NCI-H1694 treated with DMSO at 0.1 percent for 48 hours (cell line): ENCODE data around the gene PSME3.

Experiments used
- DNase-seq: peaks from one replicate; lab custom pipeline; 2025; lab: John Stamatoyannopoulos, UW

Gene PSME3

DNA sequence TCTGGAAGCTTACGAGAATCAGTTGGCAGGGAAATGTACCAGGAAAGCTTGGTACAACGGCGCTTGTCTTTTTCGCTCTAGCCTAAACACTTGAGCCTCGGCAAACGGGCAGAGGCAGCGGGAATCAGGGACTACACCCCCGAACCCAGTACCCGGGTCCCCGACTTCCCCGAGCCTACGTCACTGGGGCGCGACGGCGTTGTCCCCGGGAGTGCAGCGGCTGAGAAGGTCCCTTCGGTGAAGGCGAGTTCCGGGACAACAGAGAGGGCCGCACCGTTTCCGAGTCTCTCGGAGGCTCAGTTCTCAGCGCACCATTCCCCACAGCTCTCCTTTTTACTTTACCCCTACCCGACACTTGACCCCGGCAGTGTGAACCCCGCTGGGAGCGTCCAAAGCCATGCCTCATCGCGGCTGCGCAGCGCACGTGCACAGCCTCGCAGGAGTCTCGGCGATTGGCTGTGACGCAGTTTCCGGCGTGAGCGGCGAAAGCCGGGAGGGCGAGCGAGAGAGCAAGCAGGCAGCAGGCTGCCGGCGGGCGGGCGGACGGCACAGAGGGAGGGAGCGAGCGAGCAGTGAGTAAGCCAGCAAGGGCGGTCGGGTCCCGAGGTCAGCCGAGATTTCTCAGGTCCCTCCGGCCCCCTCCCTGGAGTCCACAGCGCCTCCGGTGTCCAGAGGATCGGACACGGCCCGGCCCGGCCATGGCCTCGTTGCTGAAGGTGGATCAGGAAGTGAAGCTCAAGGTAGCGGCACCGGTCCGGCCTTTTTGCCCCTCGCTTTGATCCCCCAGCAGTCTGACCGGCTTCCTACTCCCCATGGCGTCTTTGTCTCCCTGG, at the start of gene PSME3:
PSME3 (plus strand) TSS at position 464 of the 833 bp plus-strand sequence; CDS start at position 699, 235 bp downstream.
- DNase-seq, result peak; percentile 88

DNA sequence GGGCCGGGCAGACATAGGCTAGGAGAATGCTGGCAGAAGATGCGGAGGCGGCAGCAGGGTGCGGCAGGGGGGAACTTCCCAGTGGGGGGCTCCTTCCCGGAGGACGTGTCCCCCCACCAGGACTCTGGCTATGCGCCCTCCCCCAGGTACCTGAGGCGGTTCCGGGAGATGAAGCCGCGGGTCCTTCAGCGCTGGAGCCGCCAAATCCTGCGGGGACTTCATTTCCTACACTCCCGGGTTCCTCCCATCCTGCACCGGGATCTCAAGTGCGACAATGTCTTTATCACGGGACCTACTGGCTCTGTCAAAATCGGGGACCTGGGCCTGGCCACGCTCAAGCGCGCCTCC, 49.4 kb upstream of the PSME3 start:
- DNase-seq, result no peak

DNA sequence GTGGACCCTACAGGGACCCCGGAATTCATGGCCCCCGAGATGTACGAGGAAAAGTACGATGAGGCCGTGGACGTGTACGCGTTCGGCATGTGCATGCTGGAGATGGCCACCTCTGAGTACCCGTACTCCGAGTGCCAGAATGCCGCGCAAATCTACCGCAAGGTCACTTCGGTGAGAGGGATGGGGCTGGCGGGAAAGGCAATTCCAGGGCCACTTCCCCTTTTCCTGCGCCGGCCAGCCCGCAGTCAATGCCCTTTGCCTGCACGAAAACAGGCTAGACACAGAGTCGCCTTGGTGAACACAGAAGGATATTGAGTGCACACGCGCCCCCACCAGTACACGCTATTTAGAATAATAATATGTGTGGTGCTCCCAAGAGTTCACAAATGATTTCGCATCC, 48.8 kb upstream of the PSME3 start:
- DNase-seq, result no peak

DNA sequence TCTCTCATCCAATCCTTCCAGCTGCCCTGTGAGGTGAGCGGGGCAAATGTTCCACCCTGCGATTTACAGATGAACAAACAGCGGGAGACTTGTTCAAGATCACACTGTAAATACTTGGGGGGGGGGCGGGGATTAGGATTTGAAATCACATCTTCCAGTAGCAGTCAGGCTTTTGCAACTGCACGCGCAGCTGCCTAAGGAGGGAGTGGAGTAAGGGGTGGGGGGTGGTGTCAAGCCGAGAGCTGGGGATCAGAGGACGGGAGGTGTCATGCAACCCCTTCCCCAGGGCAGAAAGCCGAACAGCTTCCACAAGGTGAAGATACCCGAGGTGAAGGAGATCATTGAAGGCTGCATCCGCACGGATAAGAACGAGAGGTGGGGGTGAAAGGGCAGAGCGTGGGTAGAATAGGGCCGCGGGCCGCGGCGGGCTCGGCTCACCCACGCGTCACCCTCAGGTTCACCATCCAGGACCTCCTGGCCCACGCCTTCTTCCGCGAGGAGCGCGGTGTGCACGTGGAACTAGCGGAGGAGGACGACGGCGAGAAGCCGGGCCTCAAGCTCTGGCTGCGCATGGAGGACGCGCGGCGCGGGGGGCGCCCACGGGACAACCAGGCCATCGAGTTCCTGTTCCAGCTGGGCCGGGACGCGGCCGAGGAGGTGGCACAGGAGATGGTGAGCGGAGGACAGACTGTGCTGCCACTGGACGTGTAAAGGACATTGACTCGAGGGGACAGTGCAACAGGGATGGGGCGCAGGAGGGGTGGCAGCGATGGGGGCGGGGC, 48.2 kb upstream of the PSME3 start:
- no peak for DNase-seq

DNA sequence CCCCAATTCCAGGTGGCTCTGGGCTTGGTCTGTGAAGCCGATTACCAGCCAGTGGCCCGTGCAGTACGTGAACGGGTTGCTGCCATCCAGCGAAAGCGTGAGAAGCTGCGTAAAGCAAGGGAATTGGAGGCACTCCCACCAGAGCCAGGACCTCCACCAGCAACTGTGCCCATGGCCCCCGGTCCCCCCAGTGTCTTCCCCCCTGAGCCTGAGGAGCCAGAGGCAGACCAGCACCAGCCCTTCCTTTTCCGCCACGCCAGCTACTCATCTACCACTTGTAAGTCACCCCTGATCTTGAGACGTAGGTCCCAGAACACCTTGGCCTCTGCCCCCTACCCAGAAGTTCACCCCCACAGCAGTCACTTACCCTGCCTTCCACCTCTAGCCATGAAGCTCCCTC, 45.9 kb upstream of the PSME3 start:
- no peak for DNase-seq

GRCh38 chr17:42791948-42792347, 41.2 kb upstream of the PSME3 start:
- no peak for DNase-seq

DNA sequence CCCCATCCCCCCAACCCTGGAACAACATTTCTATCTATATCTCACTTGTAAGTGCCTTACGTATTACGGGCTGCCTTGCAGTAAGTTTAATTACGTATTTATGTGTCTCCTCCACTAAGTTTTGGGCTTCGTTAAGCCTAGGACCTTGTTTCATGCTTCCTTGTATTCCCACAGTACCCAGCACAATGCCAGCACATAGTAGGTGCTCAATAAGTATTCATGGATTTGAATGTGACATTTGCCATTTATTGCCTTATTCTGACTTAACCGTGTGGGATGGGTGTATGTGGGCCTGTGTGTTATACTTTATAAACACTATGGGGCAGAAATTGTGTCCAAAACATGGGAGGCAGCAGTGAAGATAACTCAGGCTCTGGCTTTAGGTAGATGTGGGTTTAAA, 40.7 kb upstream of the PSME3 start:
- no peak for DNase-seq

- DNase-seq, result no peak
Observed at GRCh38 chr17:42795061-42795460, 38.1 kb upstream of the PSME3 start.

DNA sequence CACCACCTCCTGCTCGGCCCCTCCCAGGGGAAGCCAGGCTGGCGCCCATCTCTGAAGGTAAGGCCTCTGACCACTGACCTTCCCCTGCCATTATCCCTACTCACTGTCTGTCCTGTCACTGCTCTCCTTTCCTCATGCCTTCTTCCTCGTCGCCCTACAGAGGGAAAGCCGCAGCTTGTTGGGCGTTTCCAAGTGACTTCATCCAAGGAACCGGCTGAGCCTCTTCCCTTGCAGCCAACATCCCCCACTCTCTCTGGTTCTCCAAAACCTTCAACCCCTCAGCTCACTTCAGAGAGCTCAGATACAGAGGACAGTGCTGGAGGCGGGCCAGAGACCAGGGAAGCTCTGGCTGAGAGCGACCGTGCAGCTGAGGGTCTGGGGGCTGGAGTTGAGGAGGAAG, 37.7 kb upstream of the PSME3 start:
- DNase-seq, result no peak

DNA sequence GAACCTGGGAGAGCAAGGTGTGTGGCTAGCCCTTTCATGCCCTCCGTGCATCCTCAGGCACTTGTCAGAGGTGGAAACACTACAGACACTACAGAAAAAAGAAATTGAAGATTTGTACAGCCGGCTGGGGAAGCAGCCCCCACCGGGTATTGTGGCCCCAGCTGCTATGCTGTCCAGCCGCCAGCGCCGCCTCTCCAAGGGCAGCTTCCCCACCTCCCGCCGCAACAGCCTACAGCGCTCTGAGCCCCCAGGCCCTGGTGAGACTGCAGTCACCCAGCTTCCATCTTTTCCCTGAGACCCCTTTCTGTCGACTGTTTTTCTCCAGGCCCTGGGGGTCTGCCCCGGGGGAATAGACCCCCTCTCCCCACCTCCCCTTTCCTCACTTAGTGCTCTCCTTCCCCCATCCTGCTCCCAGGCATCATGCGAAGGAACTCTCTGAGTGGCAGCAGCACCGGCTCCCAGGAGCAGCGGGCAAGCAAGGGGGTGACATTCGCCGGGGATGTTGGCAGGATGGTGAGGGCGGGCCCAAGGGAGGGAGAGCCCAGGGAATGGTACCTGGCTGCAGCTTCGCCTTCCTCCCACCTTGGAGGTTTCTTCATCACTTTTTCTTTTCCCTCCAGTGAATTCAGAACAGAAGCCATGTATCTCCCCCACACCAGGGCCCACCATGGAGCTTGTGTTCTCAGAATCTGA, 37.0 kb upstream of the PSME3 start:
- DNase-seq, result no peak

- DNase-seq, result no peak
Observed at GRCh38 chr17:42797067-42798007, 35.9 kb upstream of the PSME3 start.

GRCh38 chr17:42798011-42798382, 35.2 kb upstream of the PSME3 start:
- no peak for DNase-seq

GRCh38 chr17:42798383-42799380, 34.5 kb upstream of the PSME3 start, which contains the start of the genes CNTD1 and COA3:
Gene CNTD1, plus strand, starts transcription at chr17:42798861. Its CDS starts 207 bp downstream, at chr17:42799068.
Gene COA3, minus strand, starts transcription at chr17:42798704. Its CDS starts 23 bp downstream, at chr17:42798681.
- DNase-seq, result peak; percentile 62

DNA sequence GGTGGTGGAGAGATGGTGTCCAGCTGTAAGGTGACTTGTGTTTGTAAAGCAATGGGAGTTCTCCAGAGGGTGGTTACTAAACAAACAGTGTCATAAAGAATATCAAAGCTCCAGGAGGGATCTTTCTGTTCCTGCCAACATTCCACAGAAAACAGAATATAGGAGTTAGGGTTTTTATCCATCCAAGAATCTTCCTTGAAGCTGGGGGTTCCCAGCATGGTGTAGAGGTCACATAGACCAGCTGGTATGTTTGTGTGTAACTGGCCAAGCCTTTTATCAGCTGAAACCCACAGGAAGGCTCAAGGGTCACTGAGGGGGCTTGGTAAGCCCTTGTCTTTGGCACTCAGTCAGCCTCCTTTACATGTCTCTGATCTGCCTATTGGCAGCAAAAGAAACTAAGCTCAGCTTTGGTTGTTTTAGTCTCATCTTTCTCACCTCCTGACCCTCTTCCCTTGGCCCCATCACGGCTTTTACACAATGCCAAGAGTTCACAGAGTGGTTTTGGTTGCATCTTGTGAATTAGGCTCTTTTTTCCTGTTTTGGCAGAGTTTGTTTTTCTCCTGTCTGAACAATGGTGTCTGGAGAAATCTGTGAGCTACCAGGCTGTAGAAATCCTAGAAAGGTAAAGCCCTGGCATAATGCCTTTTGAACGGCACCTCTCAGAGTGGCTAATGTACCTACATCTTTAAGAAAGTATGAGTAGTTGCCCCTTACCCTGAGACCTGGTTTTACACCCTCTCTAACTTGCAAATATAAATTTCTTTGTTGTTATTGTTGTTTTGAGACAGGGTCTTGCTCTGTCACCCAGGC, 29.9 kb upstream of the PSME3 start:
- DNase-seq, result no peak

- DNase-seq, result no peak
Observed at GRCh38 chr17:42804918-42805367, 28.3 kb upstream of the PSME3 start.

DNA sequence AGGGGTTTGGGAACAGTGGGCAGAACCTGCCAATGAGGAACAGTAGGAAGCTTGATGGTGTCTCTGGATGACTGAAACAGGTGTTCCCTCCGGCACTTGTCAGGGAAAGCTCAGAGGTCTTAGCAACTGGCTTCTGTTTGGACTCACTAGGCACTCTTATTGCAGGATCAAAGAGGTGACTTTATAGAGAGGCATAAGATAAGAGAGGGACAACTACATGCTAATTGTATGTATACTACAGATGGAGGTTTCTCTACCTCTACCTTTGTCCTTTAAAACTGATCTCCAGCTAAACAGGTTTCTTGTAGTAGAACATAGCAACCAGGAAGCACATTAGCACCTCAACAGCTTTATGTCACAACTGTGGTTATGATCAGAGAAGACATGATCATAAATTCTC, 26.9 kb upstream of the PSME3 start:
- no peak for DNase-seq

DNA sequence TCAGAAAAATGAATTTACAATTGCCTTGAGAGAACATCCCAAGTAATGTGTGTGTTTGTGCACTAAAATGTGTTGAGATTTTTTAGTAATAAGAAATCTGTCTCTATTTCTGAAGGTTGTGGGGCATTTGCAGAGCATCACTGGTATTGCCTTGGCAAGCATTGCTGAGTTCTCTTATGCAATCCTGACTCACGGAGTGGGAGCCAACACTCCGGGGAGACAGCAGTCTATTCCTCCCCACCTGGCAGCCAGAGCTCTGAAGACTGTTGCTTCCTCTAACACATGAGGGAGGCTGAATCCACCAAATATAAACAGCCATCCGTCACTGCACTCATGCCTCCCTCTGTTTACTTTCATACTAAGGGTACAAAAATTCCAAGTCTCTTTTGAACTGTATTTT, 23.9 kb upstream of the PSME3 start:
- no peak for DNase-seq

DNA sequence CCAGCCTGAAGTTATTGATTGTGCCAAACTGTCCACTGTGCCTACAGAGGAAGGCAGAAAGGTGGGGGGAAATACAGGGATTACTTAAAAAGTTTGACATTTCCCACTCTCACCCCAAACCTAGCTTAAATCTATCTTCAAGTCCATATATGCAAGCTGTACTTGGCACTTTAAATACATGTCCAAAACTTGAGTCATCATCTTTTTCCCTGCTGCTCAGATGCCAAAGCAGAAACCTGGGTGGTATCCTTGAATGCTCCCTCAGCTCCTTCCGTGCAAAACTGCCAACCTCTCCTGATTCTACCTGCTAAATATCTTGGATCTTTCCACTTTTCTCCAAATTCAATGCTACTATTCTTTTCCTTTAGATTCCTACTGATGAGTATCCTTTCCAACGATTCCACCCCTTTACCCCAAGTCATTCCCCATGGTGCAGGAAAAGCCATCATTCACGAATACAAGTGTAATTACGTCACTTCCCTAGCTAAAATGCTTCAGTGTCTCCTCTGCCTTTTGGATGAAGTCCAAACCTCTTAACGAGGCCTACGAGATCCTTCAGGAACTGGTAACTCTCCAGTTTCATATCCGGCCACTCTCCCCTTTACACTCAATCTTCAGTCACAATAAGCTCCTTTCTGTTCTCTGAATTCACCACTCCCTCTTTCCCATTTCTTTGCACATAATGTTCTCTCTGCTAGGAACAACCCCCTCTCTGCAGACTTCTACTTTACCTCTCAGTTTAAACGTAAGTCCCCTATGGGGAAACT, 18.4 kb upstream of the PSME3 start:
- DNase-seq, result no peak

GRCh38 chr17:42817866-42818265, 15.3 kb upstream of the PSME3 start:
- DNase-seq, result no peak
